Natural killer cell (primary cell): ENCODE data around the gene MBNL1. TPM values are rescaled to one million over a fixed set of nuclear protein-coding genes. Genes with fewer than 3 reads are reported as not detected.

Experiments
- ATAC-seq, 3 donors: fragments of 150-1000 bp in 2 of 3; fragments of 200-7000 bp in 1 of 3; cut with Tn5 transposase; 1 replicate in 1 of 3; 2 replicates in 2 of 3; pipeline ENCODE4 v1.10.0; 2021; ENCODE audit warnings: mild to moderate bottlenecking in 2 of 3, moderate library complexity in 2 of 3
- DNase-seq, 2 donors: peaks; one replicate each; pipeline versions ENCODE4 v3.0.0 to v3.0.0-alpha.2; 2013 to 2021; ENCODE audit warnings: mixed read lengths in 1 of 2
- H3K27ac ChIP-seq: one replicate; pipeline ENCODE4 v1.5.1; 2013; ENCODE audit warnings: mild to moderate bottlenecking, low read length
- H3K27me3 ChIP-seq: one replicate; pipeline ENCODE4 v1.6.1; 2013; ENCODE audit warnings: low read length; ENCODE audit not compliant: control insufficient read depth, insufficient read depth
- H3K36me3 ChIP-seq: one replicate; pipeline ENCODE4 v1.6.1; 2013; ENCODE audit warnings: low read length; ENCODE audit not compliant: control insufficient read depth, insufficient read depth
- H3K4me1 ChIP-seq: one replicate; pipeline ENCODE4 v1.6.1; 2013; ENCODE audit warnings: low read length; ENCODE audit not compliant: control insufficient read depth, insufficient read depth
- H3K4me3 ChIP-seq: one replicate; pipeline ENCODE4 v1.5.1; 2013; ENCODE audit warnings: low read length
- H3K9me3 ChIP-seq: one replicate; pipeline ENCODE4 v1.6.1; 2013; ENCODE audit warnings: low read length; ENCODE audit not compliant: control insufficient read depth, insufficient read depth
- H3K27ac Mint-ChIP-seq, 2 donors: one replicate each; pipeline ENCODE4 v1.8.0; 2022; ENCODE audit warnings: mild to moderate bottlenecking in 2 of 2, mixed read lengths in 2 of 2, moderate library complexity in 1 of 2
- H3K27me3 Mint-ChIP-seq, 2 donors: one replicate each; pipeline ENCODE4 v1.8.0; 2022; ENCODE audit warnings: low read depth in 2 of 2, mixed read lengths in 2 of 2
- H3K36me3 Mint-ChIP-seq: one replicate; pipeline ENCODE4 v1.8.0; 2022; ENCODE audit warnings: mixed read lengths
- H3K4me1 Mint-ChIP-seq, 2 donors: one replicate each; pipeline ENCODE4 v1.8.0; 2022; ENCODE audit warnings: mixed read lengths in 2 of 2
- H3K4me3 Mint-ChIP-seq: one replicate; pipeline ENCODE4 v1.8.0; 2022; ENCODE audit warnings: mild to moderate bottlenecking, moderate library complexity, mixed read lengths
- H3K9me3 Mint-ChIP-seq, 2 donors: one replicate each; pipeline ENCODE4 v1.8.0; 2022; ENCODE audit warnings: mixed read lengths in 2 of 2
- WGBS: methylation state at CpG from one replicate; pipeline ENCODE4 v1.1.7; 2013; ENCODE audit warnings: missing lambda C conversion rate; ENCODE audit not compliant: insufficient coverage; 5-methylcytosine and 5-hydroxymethylcytosine counted together
- intact Hi-C: fragments of 100-400 bp; cut with micrococcal nuclease; formaldehyde crosslinking; loops from one replicate; pipeline ENCODE4 v1.14.2; 2022
- total RNA-seq, 4 donors: library from RNA; stranded (reverse); fragments of 120-200 nt in 1 of 4; gene quantifications; one replicate each; pipeline versions ENCODE4 v1.2.3 to v1.2.4, GENCODE V29; 2013 to 2022
- TF ChIP-seq, protein P1 (sequence below): fragments of 200-600 bp; IDR thresholded peaks from one replicate; pipeline ENCODE4 v1.8.0; 2022; ENCODE audit warnings: antibody characterized with exemption

MBNL1 gene
- total RNA-seq, 3 donors from 2014 or later (not counting 1 experiment from before 2014, with no cell fraction given): 600 to 704 (median 607) TPM

DNA sequence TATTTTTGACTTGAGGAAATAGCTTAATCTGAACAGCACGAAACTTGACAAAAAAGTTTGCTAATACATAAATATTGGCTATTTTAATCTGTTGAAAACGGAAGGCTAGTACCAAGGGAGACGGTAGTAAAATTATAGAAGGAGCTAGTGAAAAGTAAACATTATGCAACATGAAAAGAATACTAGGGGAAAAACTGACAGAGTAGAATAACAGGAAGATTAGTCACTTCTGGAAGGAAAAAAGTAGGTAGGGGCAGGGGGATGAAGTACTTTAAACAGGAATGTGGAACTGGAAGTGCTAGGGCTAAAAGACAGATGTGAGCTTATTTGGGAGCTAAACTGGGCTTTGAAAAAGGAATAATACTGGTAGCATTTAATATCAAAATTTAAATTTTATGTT lies 60.1 kb downstream of the MBNL1 start:
- TF ChIP-seq, protein P1, sequence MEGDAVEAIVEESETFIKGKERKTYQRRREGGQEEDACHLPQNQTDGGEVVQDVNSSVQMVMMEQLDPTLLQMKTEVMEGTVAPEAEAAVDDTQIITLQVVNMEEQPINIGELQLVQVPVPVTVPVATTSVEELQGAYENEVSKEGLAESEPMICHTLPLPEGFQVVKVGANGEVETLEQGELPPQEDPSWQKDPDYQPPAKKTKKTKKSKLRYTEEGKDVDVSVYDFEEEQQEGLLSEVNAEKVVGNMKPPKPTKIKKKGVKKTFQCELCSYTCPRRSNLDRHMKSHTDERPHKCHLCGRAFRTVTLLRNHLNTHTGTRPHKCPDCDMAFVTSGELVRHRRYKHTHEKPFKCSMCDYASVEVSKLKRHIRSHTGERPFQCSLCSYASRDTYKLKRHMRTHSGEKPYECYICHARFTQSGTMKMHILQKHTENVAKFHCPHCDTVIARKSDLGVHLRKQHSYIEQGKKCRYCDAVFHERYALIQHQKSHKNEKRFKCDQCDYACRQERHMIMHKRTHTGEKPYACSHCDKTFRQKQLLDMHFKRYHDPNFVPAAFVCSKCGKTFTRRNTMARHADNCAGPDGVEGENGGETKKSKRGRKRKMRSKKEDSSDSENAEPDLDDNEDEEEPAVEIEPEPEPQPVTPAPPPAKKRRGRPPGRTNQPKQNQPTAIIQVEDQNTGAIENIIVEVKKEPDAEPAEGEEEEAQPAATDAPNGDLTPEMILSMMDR: no peak
- intact Hi-C loops: loop anchor here (10.0 kb wide), 1 partner anchor 116 kb away; no protein-coding TSS in a partner anchor

DNA sequence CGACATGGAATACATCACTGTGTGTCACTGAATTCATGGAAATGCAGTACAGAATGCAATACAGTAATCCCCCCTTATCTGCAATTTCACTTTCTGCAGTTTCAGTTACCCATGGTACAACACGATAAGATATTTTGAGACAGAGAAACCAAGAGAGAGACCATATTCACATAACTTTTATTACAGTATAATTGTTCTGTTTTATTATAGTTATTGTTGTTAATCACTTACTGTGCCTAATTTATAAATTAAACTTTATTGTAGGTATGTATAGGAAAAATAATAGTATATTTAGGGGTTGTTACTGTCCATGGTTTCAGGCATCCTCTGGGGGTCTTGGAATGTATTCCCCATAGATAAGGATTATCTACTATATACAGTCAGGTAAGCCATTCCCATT lies 61.8 kb downstream of the MBNL1 start:
- Histone ChIP-seq H3K27ac (no peak overlapping the region), H3K27me3 (no peaks in the 10 kb centered on the region), H3K4me3 (no peak overlapping the region), H3K4me1 (peaks cover 29% of the 10 kb centered on the region), H3K9me3 (no peaks in the 10 kb centered on the region), H3K36me3 (peaks cover 33% of the 10 kb centered on the region)
- Mint-ChIP-seq H3K4me3 (peak overlapping the region; percentile 13), H3K36me3 (peaks cover 6% of the 10 kb centered on the region), H3K9me3 (no peaks in the 10 kb centered on the region), H3K27ac (peak overlapping the region; percentile 74 to 77), H3K27me3 (no peaks in the 10 kb centered on the region), H3K4me1 (peaks cover 70 to 82% of the 10 kb centered on the region in 2 donors)
- ATAC-seq (no peak), DNase-seq (no peak)
- TF ChIP-seq, protein P1: no peak
- intact Hi-C loops: loop anchor here (5.0 kb wide), 1 partner anchor 37 kb away; no protein-coding TSS in a partner anchor
- WGBS: 82% methylated on average over 1 of the region's 2 CpGs

More for the DNA sequence above, 60.1 kb downstream of the MBNL1 start:
- no peaks in the 10 kb centered on the region for H3K27me3 Mint-ChIP-seq
- peak overlapping the region; percentile 72 to 82 for H3K27ac Mint-ChIP-seq
- Histone ChIP-seq H3K27ac (no peak overlapping the region), H3K4me1 (peaks cover 26% of the 10 kb centered on the region), H3K4me3 (no peak overlapping the region), H3K36me3 (peaks cover 25% of the 10 kb centered on the region), H3K27me3 (no peaks in the 10 kb centered on the region), H3K9me3 (no peaks in the 10 kb centered on the region)
- 89% methylated on average over 2 of the region's 3 CpGs for WGBS
- ATAC-seq (no peak), DNase-seq (no peak)
- H3K36me3 Mint-ChIP-seq: peaks cover 6% of the 10 kb centered on the region
- no peaks in the 10 kb centered on the region for H3K9me3 Mint-ChIP-seq
- H3K4me1 Mint-ChIP-seq: peaks cover 71 to 80% of the 10 kb centered on the region in 2 donors
- H3K4me3 Mint-ChIP-seq: peak overlapping the region; percentile 22

DNA sequence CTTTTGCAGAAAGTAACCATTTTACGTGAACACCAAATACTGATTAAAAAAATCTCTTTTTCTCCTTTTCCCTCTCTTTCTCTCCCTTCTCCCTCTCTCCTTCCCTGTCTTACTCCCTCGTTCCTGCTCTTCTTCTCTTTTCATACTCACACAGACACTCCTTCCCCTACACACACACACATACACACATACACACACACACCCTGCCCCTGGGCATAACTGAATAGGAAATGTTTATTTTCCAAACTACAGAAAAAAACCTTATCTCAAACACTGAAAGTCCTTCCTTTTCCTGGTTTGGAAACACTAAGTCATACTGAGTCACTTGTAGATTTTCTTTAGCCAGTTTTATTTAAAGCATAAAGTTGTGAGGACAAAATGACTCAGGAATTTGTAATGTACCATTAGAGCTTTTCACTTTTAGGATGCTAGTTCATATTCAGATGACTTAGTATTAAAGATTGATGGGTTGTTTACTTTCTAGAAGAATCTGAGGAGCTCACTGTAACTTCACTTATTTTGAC lies 62.4 kb downstream of the MBNL1 start:
- peak in 1 of 3 donors; percentile 13 for ATAC-seq
- WGBS: 63% methylated on average over 2 of the region's 2 CpGs
- no peaks in the 10 kb centered on the region for H3K9me3 Mint-ChIP-seq
- H3K9me3 ChIP-seq: no peaks in the 10 kb centered on the region
- DNase-seq: no peak
- H3K4me3 Mint-ChIP-seq: peak overlapping the region; percentile 35
- H3K27me3 Mint-ChIP-seq: no peaks in the 10 kb centered on the region
- H3K27ac Mint-ChIP-seq: peak overlapping the region; percentile 74 to 77
- H3K4me3 ChIP-seq: no peak overlapping the region
- peaks cover 65 to 82% of the 10 kb centered on the region in 2 donors for H3K4me1 Mint-ChIP-seq
- H3K27me3 ChIP-seq: no peaks in the 10 kb centered on the region
- intact Hi-C loops: loop anchor here (5.0 kb wide), 1 partner anchor 36 kb away; no protein-coding TSS in a partner anchor
- H3K36me3 Mint-ChIP-seq: peaks cover 6% of the 10 kb centered on the region
- peaks cover 29% of the 10 kb centered on the region for H3K4me1 ChIP-seq
- TF ChIP-seq, protein P1: no peak
- peaks cover 32% of the 10 kb centered on the region for H3K36me3 ChIP-seq
- H3K27ac ChIP-seq: no peak overlapping the region
